Measurements from ENCODE around the gene METTL21A. TPM values are rescaled to one million over a fixed set of nuclear protein-coding genes. Genes with fewer than 3 reads are reported as not detected.

METTL21A gene
- total RNA-seq, 2 experiments from 2014 or later: 10.8 to 11.9 TPM

GRCh38 chr2:207673431-207673830 lies 48.2 kb upstream of the METTL21A start:
- Histone ChIP-seq H3K27ac (ENCODE audit: low read depth in 1 of 2, low read length in 2 of 2) (no peak overlapping the region), H3K4me1 (ENCODE audit: insufficient read depth, low read length) (no peaks in the 10 kb centered on the region), H3K27me3 (ENCODE audit: control insufficient read depth in 1 of 2, insufficient read depth in 2 of 2, low read length in 2 of 2) (no peaks in the 10 kb centered on the region), H3K36me3 (ENCODE audit: insufficient read depth, low read length) (no peaks in the 10 kb centered on the region), H3K9me3 (ENCODE audit: control insufficient read depth in 1 of 2, insufficient read depth in 1 of 2, low read length in 2 of 2) (no peaks in the 10 kb centered on the region), H3K4me3 (ENCODE audit: low read length) (no peak overlapping the region)
- intact Hi-C loops (cut with DNase I, micrococcal nuclease): no loop called here
- Mint-ChIP-seq H3K9me3 (no peaks in the 10 kb centered on the region), H3K4me1 (ENCODE audit: low read depth) (no peaks in the 10 kb centered on the region), H3K4me3 (no peak overlapping the region), H3K36me3 (ENCODE audit: low read depth) (no peaks in the 10 kb centered on the region), H3K27ac (no peak overlapping the region), H3K27me3 (peaks cover 7% of the 10 kb centered on the region)
- CTCF ChIA-PET: no interaction called here
- POLR2A ChIA-PET: no interaction called here
- no peak for TF ChIP-seq CTCF (IDR thresholded peaks at IDR 0.05)
- ATAC-seq (ENCODE audit: poor library complexity) (no peak), DNase-seq (no peak)

- Mint-ChIP-seq H3K9me3 (no peaks in the 10 kb centered on the region), H3K36me3 (ENCODE audit: low read depth) (no peaks in the 10 kb centered on the region), H3K27me3 (no peaks in the 10 kb centered on the region), H3K4me1 (ENCODE audit: low read depth) (no peaks in the 10 kb centered on the region), H3K4me3 (no peak overlapping the region), H3K27ac (no peak overlapping the region)
- H3K27me3 ChIP-seq (ENCODE audit: control insufficient read depth in 1 of 2, insufficient read depth in 2 of 2, low read length in 2 of 2): no peaks in the 10 kb centered on the region
- ChIA-PET CTCF (no interaction called here), POLR2A (no interaction called here)
- H3K27ac ChIP-seq (ENCODE audit: low read depth in 1 of 2, low read length in 2 of 2): no peak overlapping the region
- no peaks in the 10 kb centered on the region for H3K36me3 ChIP-seq (ENCODE audit: insufficient read depth, low read length)
- ATAC-seq (ENCODE audit: poor library complexity) (no peak), DNase-seq (no peak)
- TF ChIP-seq CTCF (IDR thresholded peaks at IDR 0.05): no peak
- intact Hi-C loops (cut with DNase I, micrococcal nuclease): no loop called here
- H3K4me1 ChIP-seq (ENCODE audit: insufficient read depth, low read length): no peaks in the 10 kb centered on the region
- H3K9me3 ChIP-seq (ENCODE audit: control insufficient read depth in 1 of 2, insufficient read depth in 1 of 2, low read length in 2 of 2): no peaks in the 10 kb centered on the region
- H3K4me3 ChIP-seq (ENCODE audit: low read length): no peak overlapping the region
These were observed 45.7 kb upstream of the METTL21A start for GRCh38 chr2:207670887-207671286.

GRCh38 chr2:207663870-207664545 lies 38.8 kb upstream of the METTL21A start:
- Mint-ChIP-seq H3K27ac (no peak overlapping the region), H3K36me3 (ENCODE audit: low read depth) (no peaks in the 10 kb centered on the region), H3K27me3 (no peaks in the 10 kb centered on the region), H3K4me1 (ENCODE audit: low read depth) (no peaks in the 10 kb centered on the region), H3K9me3 (no peaks in the 10 kb centered on the region), H3K4me3 (no peak overlapping the region)
- ChIA-PET POLR2A (no interaction called here), CTCF (no interaction called here)
- Histone ChIP-seq H3K36me3 (ENCODE audit: insufficient read depth, low read length) (no peaks in the 10 kb centered on the region), H3K27ac (ENCODE audit: low read depth in 1 of 2, low read length in 2 of 2) (no peak overlapping the region), H3K27me3 (ENCODE audit: control insufficient read depth in 1 of 2, insufficient read depth in 2 of 2, low read length in 2 of 2) (no peaks in the 10 kb centered on the region), H3K9me3 (ENCODE audit: control insufficient read depth in 1 of 2, insufficient read depth in 1 of 2, low read length in 2 of 2) (no peaks in the 10 kb centered on the region), H3K4me1 (ENCODE audit: insufficient read depth, low read length) (no peaks in the 10 kb centered on the region), H3K4me3 (ENCODE audit: low read length) (no peak overlapping the region)
- ATAC-seq (ENCODE audit: poor library complexity): no peak
- TF ChIP-seq CTCF (IDR thresholded peaks at IDR 0.05): no peak
- no peak for DNase-seq
- intact Hi-C loops (cut with DNase I, micrococcal nuclease): no loop called here
